Measurements from ENCODE around the gene PDRG1.

GRCh38 chr20:31996996-31997395 is 45.1 kb upstream of the PDRG1 start:
- TF ChIP-seq CTCF (IDR thresholded peaks at IDR 0.05) (no peak), MAX (IDR thresholded peaks at IDR 0.05) (no peak), CBX2 (IDR thresholded peaks at IDR 0.05; ENCODE audit: borderline replicate concordance, low read depth) (no peak), EP300 (IDR thresholded peaks at IDR 0.05) (no peak)
